Duodenal mucosa (tissue), 2 donors: ENCODE results near the gene HYAL2.
A peak's percentile ranks its signal among the peaks of the same experiment; 100 is the strongest.

ENCODE experiments used
- H3K27ac ChIP-seq: one replicate; pipeline ENCODE4 v1.7.0; 2013; ENCODE audit warnings: low read depth, low read length
- H3K27me3 ChIP-seq, 2 donors: one replicate each; pipeline ENCODE4 v1.7.0; 2013; ENCODE audit warnings: low read length in 2 of 2, control low read depth in 1 of 2; ENCODE audit not compliant: insufficient read depth in 2 of 2, control insufficient read depth in 1 of 2
- H3K36me3 ChIP-seq, 2 donors: one replicate each; pipeline ENCODE4 v1.7.0; 2013; ENCODE audit warnings: low read length in 2 of 2, control low read depth in 1 of 2; ENCODE audit not compliant: insufficient read depth in 2 of 2, control insufficient read depth in 1 of 2
- H3K4me1 ChIP-seq, 2 donors: one replicate each; pipeline ENCODE4 v1.7.0; 2013; ENCODE audit warnings: low read length in 2 of 2, control low read depth in 1 of 2; ENCODE audit not compliant: insufficient read depth in 2 of 2, control insufficient read depth in 1 of 2
- H3K4me3 ChIP-seq, 2 donors: one replicate each; pipeline ENCODE4 v1.7.0; 2013; ENCODE audit warnings: low read length in 2 of 2, low read depth in 1 of 2
- H3K9ac ChIP-seq, 2 donors: one replicate each; pipeline ENCODE4 v1.7.0; 2013; ENCODE audit warnings: low read length in 2 of 2, low read depth in 1 of 2
- H3K9me3 ChIP-seq, 2 donors: one replicate each; pipeline ENCODE4 v1.7.0; 2013; ENCODE audit warnings: low read length in 2 of 2, control low read depth in 1 of 2; ENCODE audit not compliant: control insufficient read depth in 1 of 2

The HYAL2 gene

DNA sequence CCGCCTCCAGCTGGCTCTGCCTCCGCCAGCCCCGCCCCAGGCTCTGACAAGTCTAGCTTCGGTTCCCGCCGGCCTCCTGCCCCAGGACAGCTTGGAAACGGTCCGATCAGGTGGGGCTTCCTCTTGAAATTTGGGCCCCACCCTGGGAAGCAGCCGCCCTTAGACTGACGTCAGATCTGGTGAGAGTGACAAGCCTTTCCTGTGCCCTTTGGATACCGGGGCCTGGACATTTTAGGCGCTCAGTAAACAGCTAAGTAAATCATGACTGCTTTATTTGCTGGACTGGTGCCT is 23.0 kb downstream of the HYAL2 start:
- H3K36me3 ChIP-seq: no peaks in the 10 kb centered on the region

DNA sequence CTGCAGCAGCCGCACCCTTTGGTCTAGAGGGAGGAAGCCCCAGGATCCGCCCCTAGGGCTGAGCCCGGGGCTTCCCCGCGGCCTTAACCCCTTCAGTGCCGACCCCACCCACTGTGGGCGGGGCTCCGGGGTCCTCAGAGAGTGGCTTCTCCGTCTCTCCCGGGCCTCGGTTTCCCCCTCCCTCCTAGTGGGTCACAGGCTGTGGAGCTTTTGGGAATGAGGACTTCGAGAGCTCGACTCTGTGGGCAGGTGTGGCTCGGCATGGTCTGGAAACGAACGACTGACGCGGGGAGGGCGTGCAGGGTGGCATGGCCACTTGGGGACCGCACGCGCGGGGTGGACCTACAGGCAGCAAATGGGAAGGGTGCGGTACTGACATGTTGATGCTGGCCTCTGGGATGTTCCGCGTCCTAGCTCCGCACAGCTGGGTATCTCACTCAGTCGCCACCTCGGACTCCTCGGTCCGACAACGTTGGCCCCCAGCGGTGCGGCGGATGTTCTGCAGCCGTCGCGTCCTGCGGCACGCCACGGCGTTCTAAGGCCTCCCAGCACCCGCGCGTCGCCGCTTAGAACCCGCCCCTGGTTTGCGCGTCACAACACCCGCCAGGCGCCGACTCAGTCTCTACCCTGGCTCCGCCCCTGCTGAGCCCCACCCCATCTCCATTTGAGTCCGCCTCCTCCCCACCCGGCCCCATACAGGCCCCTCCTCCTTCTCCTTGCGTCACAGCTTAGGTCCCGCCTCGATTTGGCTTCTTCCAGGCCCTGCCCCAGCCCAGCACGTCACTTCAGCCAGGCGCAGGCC is 23.5 kb downstream of the HYAL2 start, which contains the start of the genes HYAL3 and NAA80:
TSS of gene HYAL3 (minus strand) at position 570 of the 802 bp plus-strand sequence. CDS start 3,803 bp downstream, outside the sequence.
TSS of gene NAA80 (minus strand) at position 570 of the 802 bp plus-strand sequence. CDS start 1,942 bp downstream, outside the sequence.
- H3K27ac ChIP-seq: peak within 1 kb of the TSS; percentile 93
- H3K9me3 ChIP-seq: no peaks in the 10 kb centered on the region
- H3K27me3 ChIP-seq: no peaks in the 10 kb centered on the region
- no peaks in the 10 kb centered on the region for H3K36me3 ChIP-seq
- peak within 1 kb of the TSS; percentile 87 to 93 for H3K4me3 ChIP-seq
- peaks cover 31 to 39% of the 10 kb centered on the region in 2 donors for H3K4me1 ChIP-seq
- H3K9ac ChIP-seq: peak within 1 kb of the TSS; percentile 89 to 97

More for the DNA sequence above, 23.0 kb downstream of the HYAL2 start:
- H3K4me3 ChIP-seq: peak overlapping the region; percentile 62 to 74
- H3K9ac ChIP-seq: peak overlapping the region; percentile 75 to 76
- no peaks in the 10 kb centered on the region for H3K9me3 ChIP-seq
- peaks cover 31 to 39% of the 10 kb centered on the region in 2 donors for H3K4me1 ChIP-seq
- H3K27ac ChIP-seq: peak overlapping the region; percentile 85
- H3K27me3 ChIP-seq: no peaks in the 10 kb centered on the region

- peak overlapping the region; percentile 87 to 93 for H3K4me3 ChIP-seq
- no peaks in the 10 kb centered on the region for H3K9me3 ChIP-seq
- H3K36me3 ChIP-seq: no peaks in the 10 kb centered on the region
- H3K27ac ChIP-seq: peak overlapping the region; percentile 93
- no peaks in the 10 kb centered on the region for H3K27me3 ChIP-seq
- peak overlapping the region; percentile 89 to 97 for H3K9ac ChIP-seq
- H3K4me1 ChIP-seq: peaks cover 28 to 39% of the 10 kb centered on the region in 2 donors
These were observed 24.4 kb downstream of the HYAL2 start for GRCh38 chr3:50297896-50298725.

DNA sequence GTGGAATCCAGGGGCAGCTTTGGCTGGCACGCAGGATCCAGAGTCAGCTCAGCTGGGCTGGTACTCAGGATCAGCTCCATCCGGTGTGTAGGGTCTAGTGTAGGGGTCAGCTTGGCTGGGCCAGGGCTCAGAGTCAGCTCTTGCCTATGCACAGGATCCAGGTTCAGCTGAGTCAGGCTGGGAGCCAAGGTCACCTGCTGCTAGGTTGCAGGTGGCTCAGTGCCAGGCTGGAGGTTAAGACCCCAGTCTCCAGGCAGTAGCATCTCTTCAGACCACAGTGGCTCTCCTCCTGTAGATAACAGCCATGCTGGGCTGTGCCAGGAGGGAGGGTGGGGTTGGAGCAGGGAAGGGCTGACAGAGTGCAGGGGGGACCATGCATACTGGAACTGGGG is 25.2 kb downstream of the HYAL2 start:
- H3K9me3 ChIP-seq: no peaks in the 10 kb centered on the region
- H3K27ac ChIP-seq: no peak overlapping the region
- H3K4me1 ChIP-seq: peaks cover 32 to 38% of the 10 kb centered on the region in 2 donors
- H3K27me3 ChIP-seq: no peaks in the 10 kb centered on the region
- H3K4me3 ChIP-seq: no peak overlapping the region
- H3K36me3 ChIP-seq: no peaks in the 10 kb centered on the region
- no peak overlapping the region for H3K9ac ChIP-seq

DNA sequence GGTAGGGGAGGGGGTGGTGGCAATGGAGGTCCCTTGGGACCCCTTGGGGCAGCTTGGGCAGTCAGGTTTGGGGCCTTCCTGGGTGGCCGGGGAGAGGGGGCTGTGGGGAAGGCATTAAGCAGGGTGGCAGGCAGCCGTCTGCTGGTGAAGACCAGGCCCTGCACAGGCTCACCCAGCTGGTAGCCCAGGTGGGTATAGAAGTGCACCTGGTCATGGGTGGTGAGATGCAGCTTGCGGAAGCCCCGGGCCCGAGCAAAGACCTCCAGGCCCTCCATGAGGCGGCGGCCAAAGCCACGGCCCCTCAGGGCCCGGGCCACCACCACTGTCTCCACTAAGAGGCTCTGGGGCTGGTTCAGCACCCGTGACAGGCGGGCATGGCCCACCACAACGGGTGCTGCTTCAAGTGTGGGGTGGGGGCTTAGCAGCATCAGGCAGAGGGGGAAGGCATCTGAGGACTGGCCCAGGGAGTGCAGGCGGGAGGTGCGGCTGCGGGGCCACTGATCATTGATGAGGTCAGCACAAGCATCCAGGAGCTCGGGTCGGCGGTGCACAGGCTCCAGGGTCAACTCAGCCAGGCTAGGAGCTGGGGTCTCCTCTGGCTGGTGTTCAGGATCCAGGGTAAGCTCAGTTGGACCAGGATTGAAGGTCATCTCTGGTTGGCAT is 25.7 kb downstream of the HYAL2 start:
- H3K9ac ChIP-seq: no peak overlapping the region
- no peak overlapping the region for H3K4me3 ChIP-seq
- H3K36me3 ChIP-seq: no peaks in the 10 kb centered on the region
- no peak overlapping the region for H3K27ac ChIP-seq
- H3K27me3 ChIP-seq: no peaks in the 10 kb centered on the region
- H3K4me1 ChIP-seq: peaks cover 32 to 38% of the 10 kb centered on the region in 2 donors
- no peaks in the 10 kb centered on the region for H3K9me3 ChIP-seq

GRCh38 chr3:50295553-50296431 is 26.8 kb downstream of the HYAL2 start:
- Histone ChIP-seq H3K9me3 (no peaks in the 10 kb centered on the region), H3K36me3 (no peaks in the 10 kb centered on the region), H3K27ac (no peak overlapping the region), H3K4me1 (peaks cover 40 to 44% of the 10 kb centered on the region in 2 donors), H3K27me3 (no peaks in the 10 kb centered on the region), H3K4me3 (no peak overlapping the region), H3K9ac (no peak overlapping the region)

- H3K4me1 ChIP-seq: peaks cover 37 to 42% of the 10 kb centered on the region in 2 donors
- H3K9me3 ChIP-seq: no peaks in the 10 kb centered on the region
- no peak overlapping the region for H3K27ac ChIP-seq
- peaks cover 7 to 9% of the 10 kb centered on the region in 2 donors for H3K36me3 ChIP-seq
- H3K4me3 ChIP-seq: no peak overlapping the region
- H3K9ac ChIP-seq: no peak overlapping the region
- H3K27me3 ChIP-seq: no peaks in the 10 kb centered on the region
These were observed 27.8 kb downstream of the HYAL2 start for GRCh38 chr3:50294492-50295403.

DNA sequence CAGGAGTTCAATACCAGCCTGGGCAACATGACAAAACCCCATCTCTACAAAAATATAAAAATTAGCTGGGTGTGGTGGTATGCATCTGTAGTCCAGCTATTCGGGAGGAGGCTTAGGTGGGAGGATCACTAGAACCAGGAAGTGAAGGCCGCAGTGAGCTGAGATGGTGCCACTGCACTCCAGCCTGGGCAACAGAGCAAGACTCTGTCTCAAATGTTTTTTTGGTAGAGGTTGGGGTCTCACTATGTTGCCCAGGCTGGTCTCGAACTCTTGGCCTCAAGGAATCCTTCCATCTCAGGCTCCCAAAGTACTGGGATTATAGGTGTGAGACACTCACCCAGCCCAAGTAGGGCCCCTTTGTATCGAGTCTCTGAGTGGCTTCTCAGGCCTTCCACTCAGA is 28.5 kb downstream of the HYAL2 start:
- no peak overlapping the region for H3K27ac ChIP-seq
- H3K27me3 ChIP-seq: no peaks in the 10 kb centered on the region
- peaks cover 13 to 16% of the 10 kb centered on the region in 2 donors for H3K36me3 ChIP-seq
- peaks cover 36 to 41% of the 10 kb centered on the region in 2 donors for H3K4me1 ChIP-seq
- no peak overlapping the region for H3K9ac ChIP-seq
- H3K4me3 ChIP-seq: no peak overlapping the region
- H3K9me3 ChIP-seq: no peaks in the 10 kb centered on the region
